ENCODE results near the gene ATM.

DNA sequence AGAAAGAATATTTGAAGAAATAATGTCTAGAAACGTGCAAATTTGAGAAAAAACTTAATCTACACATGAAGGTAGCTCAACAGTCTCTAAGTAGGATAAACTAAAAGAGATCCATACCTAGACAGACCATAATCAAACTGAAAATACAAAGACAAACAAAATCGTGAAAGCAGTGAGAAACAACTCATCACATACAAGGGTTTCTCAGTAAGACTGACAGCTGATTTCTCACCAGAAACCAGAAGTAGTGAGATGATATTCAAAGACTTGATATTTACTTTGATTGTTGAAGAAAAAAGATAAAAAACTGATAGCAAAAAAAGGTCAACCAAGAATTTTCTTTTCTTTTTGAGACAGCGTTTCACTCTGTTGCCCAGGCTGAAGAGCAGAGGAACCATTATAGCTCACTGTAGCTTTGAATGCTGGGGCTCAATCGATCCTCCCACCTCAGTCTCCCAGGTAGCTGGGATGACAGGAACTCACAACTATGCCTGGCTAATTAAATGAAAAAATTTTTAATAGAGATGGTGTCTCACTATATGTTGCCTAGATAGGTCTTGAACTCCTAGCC is 17.9 kb upstream of the ATM start:
- TF ChIP-seq, protein P1, sequence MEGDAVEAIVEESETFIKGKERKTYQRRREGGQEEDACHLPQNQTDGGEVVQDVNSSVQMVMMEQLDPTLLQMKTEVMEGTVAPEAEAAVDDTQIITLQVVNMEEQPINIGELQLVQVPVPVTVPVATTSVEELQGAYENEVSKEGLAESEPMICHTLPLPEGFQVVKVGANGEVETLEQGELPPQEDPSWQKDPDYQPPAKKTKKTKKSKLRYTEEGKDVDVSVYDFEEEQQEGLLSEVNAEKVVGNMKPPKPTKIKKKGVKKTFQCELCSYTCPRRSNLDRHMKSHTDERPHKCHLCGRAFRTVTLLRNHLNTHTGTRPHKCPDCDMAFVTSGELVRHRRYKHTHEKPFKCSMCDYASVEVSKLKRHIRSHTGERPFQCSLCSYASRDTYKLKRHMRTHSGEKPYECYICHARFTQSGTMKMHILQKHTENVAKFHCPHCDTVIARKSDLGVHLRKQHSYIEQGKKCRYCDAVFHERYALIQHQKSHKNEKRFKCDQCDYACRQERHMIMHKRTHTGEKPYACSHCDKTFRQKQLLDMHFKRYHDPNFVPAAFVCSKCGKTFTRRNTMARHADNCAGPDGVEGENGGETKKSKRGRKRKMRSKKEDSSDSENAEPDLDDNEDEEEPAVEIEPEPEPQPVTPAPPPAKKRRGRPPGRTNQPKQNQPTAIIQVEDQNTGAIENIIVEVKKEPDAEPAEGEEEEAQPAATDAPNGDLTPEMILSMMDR (conservative IDR thresholded peaks at IDR 0.05; ENCODE audit: low read depth in 2 of 2), result no peak
- TF ChIP-seq, protein P2, sequence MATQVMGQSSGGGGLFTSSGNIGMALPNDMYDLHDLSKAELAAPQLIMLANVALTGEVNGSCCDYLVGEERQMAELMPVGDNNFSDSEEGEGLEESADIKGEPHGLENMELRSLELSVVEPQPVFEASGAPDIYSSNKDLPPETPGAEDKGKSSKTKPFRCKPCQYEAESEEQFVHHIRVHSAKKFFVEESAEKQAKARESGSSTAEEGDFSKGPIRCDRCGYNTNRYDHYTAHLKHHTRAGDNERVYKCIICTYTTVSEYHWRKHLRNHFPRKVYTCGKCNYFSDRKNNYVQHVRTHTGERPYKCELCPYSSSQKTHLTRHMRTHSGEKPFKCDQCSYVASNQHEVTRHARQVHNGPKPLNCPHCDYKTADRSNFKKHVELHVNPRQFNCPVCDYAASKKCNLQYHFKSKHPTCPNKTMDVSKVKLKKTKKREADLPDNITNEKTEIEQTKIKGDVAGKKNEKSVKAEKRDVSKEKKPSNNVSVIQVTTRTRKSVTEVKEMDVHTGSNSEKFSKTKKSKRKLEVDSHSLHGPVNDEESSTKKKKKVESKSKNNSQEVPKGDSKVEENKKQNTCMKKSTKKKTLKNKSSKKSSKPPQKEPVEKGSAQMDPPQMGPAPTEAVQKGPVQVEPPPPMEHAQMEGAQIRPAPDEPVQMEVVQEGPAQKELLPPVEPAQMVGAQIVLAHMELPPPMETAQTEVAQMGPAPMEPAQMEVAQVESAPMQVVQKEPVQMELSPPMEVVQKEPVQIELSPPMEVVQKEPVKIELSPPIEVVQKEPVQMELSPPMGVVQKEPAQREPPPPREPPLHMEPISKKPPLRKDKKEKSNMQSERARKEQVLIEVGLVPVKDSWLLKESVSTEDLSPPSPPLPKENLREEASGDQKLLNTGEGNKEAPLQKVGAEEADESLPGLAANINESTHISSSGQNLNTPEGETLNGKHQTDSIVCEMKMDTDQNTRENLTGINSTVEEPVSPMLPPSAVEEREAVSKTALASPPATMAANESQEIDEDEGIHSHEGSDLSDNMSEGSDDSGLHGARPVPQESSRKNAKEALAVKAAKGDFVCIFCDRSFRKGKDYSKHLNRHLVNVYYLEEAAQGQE (IDR thresholded peaks at IDR 0.05; ENCODE audit: unreplicated experiment), result no peak
- TF ChIP-seq EZH2 (IDR thresholded peaks at IDR 0.05; ENCODE audit: low read depth, unreplicated experiment) (no peak), CREB1 (CRISPR knock-in tag; IDR thresholded peaks at IDR 0.05; ENCODE audit: low read depth) (no peak), ZNF331 (CRISPR knock-in tag; IDR thresholded peaks at IDR 0.05; ENCODE audit: low read depth) (no peak), POLR2AphosphoS5 (IDR thresholded peaks at IDR 0.05; ENCODE audit: low read depth) (no peak), JUNB (IDR thresholded peaks at IDR 0.05; ENCODE audit: unreplicated experiment) (no peak), STAT1 (IDR thresholded peaks at IDR 0.05; ENCODE audit: unreplicated experiment) (no peak), EZH2phosphoT487 (IDR thresholded peaks at IDR 0.05; ENCODE audit: unreplicated experiment) (no peak), NANOG (IDR thresholded peaks at IDR 0.05; ENCODE audit: borderline replicate concordance) (no peak), ZNF114 (CRISPR knock-in tag; IDR thresholded peaks at IDR 0.05) (no peak)
- TF ChIP-seq, protein P3, sequence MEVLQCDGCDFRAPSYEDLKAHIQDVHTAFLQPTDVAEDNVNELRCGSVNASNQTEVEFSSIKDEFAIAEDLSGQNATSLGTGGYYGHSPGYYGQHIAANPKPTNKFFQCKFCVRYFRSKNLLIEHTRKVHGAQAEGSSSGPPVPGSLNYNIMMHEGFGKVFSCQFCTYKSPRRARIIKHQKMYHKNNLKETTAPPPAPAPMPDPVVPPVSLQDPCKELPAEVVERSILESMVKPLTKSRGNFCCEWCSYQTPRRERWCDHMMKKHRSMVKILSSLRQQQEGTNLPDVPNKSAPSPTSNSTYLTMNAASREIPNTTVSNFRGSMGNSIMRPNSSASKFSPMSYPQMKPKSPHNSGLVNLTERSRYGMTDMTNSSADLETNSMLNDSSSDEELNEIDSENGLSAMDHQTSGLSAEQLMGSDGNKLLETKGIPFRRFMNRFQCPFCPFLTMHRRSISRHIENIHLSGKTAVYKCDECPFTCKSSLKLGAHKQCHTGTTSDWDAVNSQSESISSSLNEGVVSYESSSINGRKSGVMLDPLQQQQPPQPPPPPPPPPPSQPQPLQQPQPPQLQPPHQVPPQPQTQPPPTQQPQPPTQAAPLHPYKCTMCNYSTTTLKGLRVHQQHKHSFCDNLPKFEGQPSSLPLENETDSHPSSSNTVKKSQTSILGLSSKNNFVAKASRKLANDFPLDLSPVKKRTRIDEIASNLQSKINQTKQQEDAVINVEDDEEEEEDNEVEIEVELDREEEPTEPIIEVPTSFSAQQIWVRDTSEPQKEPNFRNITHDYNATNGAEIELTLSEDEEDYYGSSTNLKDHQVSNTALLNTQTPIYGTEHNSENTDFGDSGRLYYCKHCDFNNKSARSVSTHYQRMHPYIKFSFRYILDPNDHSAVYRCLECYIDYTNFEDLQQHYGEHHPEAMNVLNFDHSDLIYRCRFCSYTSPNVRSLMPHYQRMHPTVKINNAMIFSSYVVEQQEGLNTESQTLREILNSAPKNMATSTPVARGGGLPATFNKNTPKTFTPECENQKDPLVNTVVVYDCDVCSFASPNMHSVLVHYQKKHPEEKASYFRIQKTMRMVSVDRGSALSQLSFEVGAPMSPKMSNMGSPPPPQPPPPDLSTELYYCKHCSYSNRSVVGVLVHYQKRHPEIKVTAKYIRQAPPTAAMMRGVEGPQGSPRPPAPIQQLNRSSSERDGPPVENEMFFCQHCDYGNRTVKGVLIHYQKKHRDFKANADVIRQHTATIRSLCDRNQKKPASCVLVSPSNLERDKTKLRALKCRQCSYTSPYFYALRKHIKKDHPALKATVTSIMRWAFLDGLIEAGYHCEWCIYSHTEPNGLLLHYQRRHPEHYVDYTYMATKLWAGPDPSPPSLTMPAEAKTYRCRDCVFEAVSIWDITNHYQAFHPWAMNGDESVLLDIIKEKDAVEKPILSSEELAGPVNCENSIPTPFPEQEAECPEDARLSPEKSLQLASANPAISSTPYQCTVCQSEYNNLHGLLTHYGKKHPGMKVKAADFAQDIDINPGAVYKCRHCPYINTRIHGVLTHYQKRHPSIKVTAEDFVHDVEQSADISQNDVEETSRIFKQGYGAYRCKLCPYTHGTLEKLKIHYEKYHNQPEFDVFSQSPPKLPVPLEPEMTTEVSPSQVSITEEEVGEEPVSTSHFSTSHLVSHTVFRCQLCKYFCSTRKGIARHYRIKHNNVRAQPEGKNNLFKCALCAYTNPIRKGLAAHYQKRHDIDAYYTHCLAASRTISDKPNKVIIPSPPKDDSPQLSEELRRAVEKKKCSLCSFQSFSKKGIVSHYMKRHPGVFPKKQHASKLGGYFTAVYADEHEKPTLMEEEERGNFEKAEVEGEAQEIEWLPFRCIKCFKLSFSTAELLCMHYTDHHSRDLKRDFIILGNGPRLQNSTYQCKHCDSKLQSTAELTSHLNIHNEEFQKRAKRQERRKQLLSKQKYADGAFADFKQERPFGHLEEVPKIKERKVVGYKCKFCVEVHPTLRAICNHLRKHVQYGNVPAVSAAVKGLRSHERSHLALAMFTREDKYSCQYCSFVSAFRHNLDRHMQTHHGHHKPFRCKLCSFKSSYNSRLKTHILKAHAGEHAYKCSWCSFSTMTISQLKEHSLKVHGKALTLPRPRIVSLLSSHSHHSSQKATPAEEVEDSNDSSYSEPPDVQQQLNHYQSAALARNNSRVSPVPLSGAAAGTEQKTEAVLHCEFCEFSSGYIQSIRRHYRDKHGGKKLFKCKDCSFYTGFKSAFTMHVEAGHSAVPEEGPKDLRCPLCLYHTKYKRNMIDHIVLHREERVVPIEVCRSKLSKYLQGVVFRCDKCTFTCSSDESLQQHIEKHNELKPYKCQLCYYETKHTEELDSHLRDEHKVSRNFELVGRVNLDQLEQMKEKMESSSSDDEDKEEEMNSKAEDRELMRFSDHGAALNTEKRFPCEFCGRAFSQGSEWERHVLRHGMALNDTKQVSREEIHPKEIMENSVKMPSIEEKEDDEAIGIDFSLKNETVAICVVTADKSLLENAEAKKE (CRISPR knock-in tag; IDR thresholded peaks at IDR 0.05), result no peak
- TF ChIP-seq, protein P4, sequence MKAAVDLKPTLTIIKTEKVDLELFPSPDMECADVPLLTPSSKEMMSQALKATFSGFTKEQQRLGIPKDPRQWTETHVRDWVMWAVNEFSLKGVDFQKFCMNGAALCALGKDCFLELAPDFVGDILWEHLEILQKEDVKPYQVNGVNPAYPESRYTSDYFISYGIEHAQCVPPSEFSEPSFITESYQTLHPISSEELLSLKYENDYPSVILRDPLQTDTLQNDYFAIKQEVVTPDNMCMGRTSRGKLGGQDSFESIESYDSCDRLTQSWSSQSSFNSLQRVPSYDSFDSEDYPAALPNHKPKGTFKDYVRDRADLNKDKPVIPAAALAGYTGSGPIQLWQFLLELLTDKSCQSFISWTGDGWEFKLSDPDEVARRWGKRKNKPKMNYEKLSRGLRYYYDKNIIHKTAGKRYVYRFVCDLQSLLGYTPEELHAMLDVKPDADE (IDR thresholded peaks at IDR 0.05), result no peak
